ENCODE results near the gene SMG7.

GRCh38 chr1:183444243-183444642, 28.1 kb upstream of the SMG7 start:
- TF ChIP-seq, protein P1, sequence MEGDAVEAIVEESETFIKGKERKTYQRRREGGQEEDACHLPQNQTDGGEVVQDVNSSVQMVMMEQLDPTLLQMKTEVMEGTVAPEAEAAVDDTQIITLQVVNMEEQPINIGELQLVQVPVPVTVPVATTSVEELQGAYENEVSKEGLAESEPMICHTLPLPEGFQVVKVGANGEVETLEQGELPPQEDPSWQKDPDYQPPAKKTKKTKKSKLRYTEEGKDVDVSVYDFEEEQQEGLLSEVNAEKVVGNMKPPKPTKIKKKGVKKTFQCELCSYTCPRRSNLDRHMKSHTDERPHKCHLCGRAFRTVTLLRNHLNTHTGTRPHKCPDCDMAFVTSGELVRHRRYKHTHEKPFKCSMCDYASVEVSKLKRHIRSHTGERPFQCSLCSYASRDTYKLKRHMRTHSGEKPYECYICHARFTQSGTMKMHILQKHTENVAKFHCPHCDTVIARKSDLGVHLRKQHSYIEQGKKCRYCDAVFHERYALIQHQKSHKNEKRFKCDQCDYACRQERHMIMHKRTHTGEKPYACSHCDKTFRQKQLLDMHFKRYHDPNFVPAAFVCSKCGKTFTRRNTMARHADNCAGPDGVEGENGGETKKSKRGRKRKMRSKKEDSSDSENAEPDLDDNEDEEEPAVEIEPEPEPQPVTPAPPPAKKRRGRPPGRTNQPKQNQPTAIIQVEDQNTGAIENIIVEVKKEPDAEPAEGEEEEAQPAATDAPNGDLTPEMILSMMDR (conservative IDR thresholded peaks at IDR 0.05 in 1 of 2, IDR thresholded peaks at IDR 0.05 in 1 of 2; ENCODE audit: extremely low read depth in 1 of 2, insufficient read depth in 1 of 2, low read depth in 1 of 2, low read length in 2 of 2), result no peak
- no peak for TF ChIP-seq EZH2 (IDR thresholded peaks at IDR 0.05; ENCODE audit: borderline replicate concordance, low read length)

Data from mammary epithelial cell (primary cell).